Smooth muscle cell (in vitro differentiated cells): ENCODE measurements around the gene CLIP4. TPM values are rescaled to one million over a fixed set of nuclear protein-coding genes. Genes with fewer than 3 reads are reported as not detected.
A peak's percentile ranks its signal among the peaks of the same experiment; 100 is the strongest.

Experiments
- DNase-seq: peaks from one replicate; lab custom pipeline; 2025; ENCODE audit not compliant: unreplicated experiment; lab: John Stamatoyannopoulos, UW
- H2AFZ ChIP-seq: fragments of 200-600 bp; sonication (generic); 2 replicates; pipeline ENCODE4 v1.6.0; 2016; ENCODE audit warnings: antibody characterized with exemption, low read depth, mild to moderate bottlenecking
- H3F3A ChIP-seq: fragments of 200-600 bp; sonication (generic); 2 replicates; pipeline ENCODE4 v1.6.0; 2017; ENCODE audit warnings: antibody characterized with exemption, low read depth
- H3K27ac ChIP-seq: fragments of 200-600 bp; sonication (generic); 2 replicates; pipeline ENCODE4 v1.5.1; 2016; ENCODE audit warnings: low read depth, mild to moderate bottlenecking
- H3K27me3 ChIP-seq: fragments of 200-600 bp; sonication (generic); 2 replicates; pipeline ENCODE4 v1.6.1; 2016; ENCODE audit warnings: low read depth, mild to moderate bottlenecking
- H3K36me3 ChIP-seq: fragments of 200-600 bp; sonication (generic); 2 replicates; pipeline ENCODE4 v1.5.1; 2016; ENCODE audit warnings: low read depth
- H3K4me1 ChIP-seq: fragments of 200-600 bp; sonication (generic); 2 replicates; pipeline ENCODE4 v1.5.1; 2016; ENCODE audit warnings: low read depth
- H3K4me2 ChIP-seq: fragments of 200-600 bp; sonication (generic); 2 replicates; pipeline ENCODE4 v1.6.0; 2016; ENCODE audit warnings: mild to moderate bottlenecking
- H3K4me3 ChIP-seq: fragments of 200-600 bp; sonication (generic); 2 replicates; pipeline ENCODE4 v1.5.1; 2016; ENCODE audit warnings: mild to moderate bottlenecking
- H3K79me2 ChIP-seq: fragments of 200-600 bp; sonication (generic); 2 replicates; pipeline ENCODE4 v1.6.0; 2016; ENCODE audit warnings: low read depth, mild to moderate bottlenecking
- H3K9ac ChIP-seq: fragments of 200-600 bp; sonication (generic); 2 replicates; pipeline ENCODE4 v1.6.0; 2016; ENCODE audit warnings: low read depth
- H3K9me3 ChIP-seq: fragments of 200-600 bp; sonication (generic); replicated peaks from 2 replicates; pipeline ENCODE4 v1.5.1; 2016; ENCODE audit warnings: low read depth
- H4K20me1 ChIP-seq: fragments of 200-600 bp; sonication (generic); 2 replicates; pipeline ENCODE4 v1.6.0; 2016; ENCODE audit warnings: low read depth
- CTCF ChIP-seq: fragments of 200-600 bp; sonication (generic); IDR thresholded peaks from 2 replicates; pipeline ENCODE4 v1.5.1; 2017; ENCODE audit warnings: borderline replicate concordance, mild to moderate bottlenecking, antibody characterized with exemption; ENCODE audit not compliant: insufficient read depth, poor library complexity, severe bottlenecking
- WGBS: methylation state at CpG from one replicate; pipeline ENCODE4 v1.1.7; 2016; ENCODE audit warnings: low lambda C conversion rate; 5-methylcytosine and 5-hydroxymethylcytosine counted together
- polyA plus RNA-seq: library from polyadenylated mRNA; unstranded; fragments of >200 nt; fragmentation: Nextera tagmentation; extraction: Ambion mirVana; gene quantifications from 2 replicates; pipeline ENCODE4 v1.2.1, GENCODE V29; 2016
- total RNA-seq: library from RNA; depleted of rRNA; stranded (reverse); fragments of >200 nt; gene quantifications from 2 replicates; pipeline ENCODE4 v1.2.3, GENCODE V29; 2014

The CLIP4 gene
- total and polyA plus RNA-seq, 2 experiments from 2014 or later: 5.7 to 18.9 TPM

GRCh38 chr2:29233428-29233827 is 118.2 kb downstream of the CLIP4 start:
- no peaks in the 10 kb centered on the region for H3K27me3 ChIP-seq
- no peaks in the 10 kb centered on the region for H3K4me1 ChIP-seq
- 51% methylated on average over 6 of the region's 6 CpGs for whole genome bisulfite sequencing
- no peak overlapping the region for H2AFZ ChIP-seq
- no peak overlapping the region for H3K9ac ChIP-seq
- no peaks in the 10 kb centered on the region for H4K20me1 ChIP-seq
- no peak overlapping the region for H3K4me3 ChIP-seq
- H3K4me2 ChIP-seq: no peak overlapping the region
- no peaks in the 10 kb centered on the region for H3K9me3 ChIP-seq
- no peaks in the 10 kb centered on the region for H3F3A ChIP-seq
- H3K36me3 ChIP-seq: no peaks in the 10 kb centered on the region
- no peak for TF ChIP-seq CTCF
- H3K79me2 ChIP-seq: no peaks in the 10 kb centered on the region
- DNase-seq: no peak
- H3K27ac ChIP-seq: no peak overlapping the region

GRCh38 chr2:29235411-29235810 is 120.2 kb downstream of the CLIP4 start:
- Histone ChIP-seq H3K9me3 (no peaks in the 10 kb centered on the region), H3K27me3 (no peaks in the 10 kb centered on the region), H3K27ac (no peak overlapping the region), H3K79me2 (no peaks in the 10 kb centered on the region), H3F3A (no peaks in the 10 kb centered on the region), H3K4me3 (no peak overlapping the region), H3K36me3 (no peaks in the 10 kb centered on the region), H3K9ac (no peak overlapping the region), H2AFZ (no peak overlapping the region), H3K4me2 (no peak overlapping the region), H3K4me1 (no peaks in the 10 kb centered on the region), H4K20me1 (no peaks in the 10 kb centered on the region)
- DNase-seq: no peak
- TF ChIP-seq CTCF: no peak
- 93% methylated on average over 3 of the region's 3 CpGs for WGBS

- no peak overlapping the region for H2AFZ ChIP-seq
- no peak for DNase-seq
- TF ChIP-seq CTCF: no peak
- no peaks in the 10 kb centered on the region for H3K4me1 ChIP-seq
- no peak overlapping the region for H3K27ac ChIP-seq
- no peaks in the 10 kb centered on the region for H3F3A ChIP-seq
- H3K79me2 ChIP-seq: no peaks in the 10 kb centered on the region
- no peak overlapping the region for H3K9ac ChIP-seq
- H4K20me1 ChIP-seq: no peaks in the 10 kb centered on the region
- H3K36me3 ChIP-seq: no peaks in the 10 kb centered on the region
- no peak overlapping the region for H3K4me2 ChIP-seq
- WGBS: 92% methylated on average over 6 of the region's 6 CpGs
- no peaks in the 10 kb centered on the region for H3K9me3 ChIP-seq
- no peak overlapping the region for H3K4me3 ChIP-seq
- H3K27me3 ChIP-seq: no peaks in the 10 kb centered on the region
These were observed 120.9 kb downstream of the CLIP4 start for GRCh38 chr2:29236074-29236473.

GRCh38 chr2:29238497-29238896 is 123.3 kb downstream of the CLIP4 start:
- H3K4me2 ChIP-seq: no peak overlapping the region
- TF ChIP-seq CTCF: peak; percentile 41

More at GRCh38 chr2:29238497-29238896, 123.3 kb downstream of the CLIP4 start:
- H4K20me1 ChIP-seq: no peaks in the 10 kb centered on the region
- H3K27me3 ChIP-seq: peaks cover 4% of the 10 kb centered on the region
- no peaks in the 10 kb centered on the region for H3K36me3 ChIP-seq
- H3K27ac ChIP-seq: no peak overlapping the region
- no peak overlapping the region for H3K4me3 ChIP-seq
- H3F3A ChIP-seq: no peaks in the 10 kb centered on the region
- H3K4me1 ChIP-seq: no peaks in the 10 kb centered on the region
- no peak overlapping the region for H2AFZ ChIP-seq
- WGBS: 65% methylated on average over 7 of the region's 7 CpGs
- DNase-seq: no peak
- no peaks in the 10 kb centered on the region for H3K9me3 ChIP-seq
- H3K79me2 ChIP-seq: no peaks in the 10 kb centered on the region
- no peak overlapping the region for H3K9ac ChIP-seq
